Transverse colon (tissue), 4 donors: Measurements from ENCODE around the gene YLPM1. TPM values are rescaled to one million over a fixed set of nuclear protein-coding genes. Genes with fewer than 3 reads are reported as not detected.
A peak's percentile ranks its signal among the peaks of the same experiment; 100 is the strongest.

ENCODE experiments used
- DNase-seq: peaks from one replicate; pipeline ENCODE4 v3.0.0-alpha.2; 2019
- H3K27ac ChIP-seq, 4 donors: fragments of 200-600 bp; sonication (generic); 2 replicates each; pipeline ENCODE4 v1.5.1; 2016 to 2018; ENCODE audit warnings: inconsistent platforms in 4 of 4
- H3K27me3 ChIP-seq: fragments of 200-600 bp; sonication (generic); 2 replicates; pipeline ENCODE4 v1.5.1; 2017; ENCODE audit warnings: inconsistent platforms
- H3K36me3 ChIP-seq, 4 donors: fragments of 200-600 bp; sonication (generic); 2 replicates each; pipeline ENCODE4 v1.5.1; 2017 to 2019; ENCODE audit warnings: inconsistent platforms in 4 of 4
- H3K4me1 ChIP-seq, 4 donors: fragments of 200-600 bp; sonication (generic); 2 replicates each; pipeline ENCODE4 v1.5.1; 2017 to 2020; ENCODE audit warnings: inconsistent platforms in 4 of 4
- H3K4me3 ChIP-seq, 4 donors: fragments of 200-600 bp; sonication (generic); 1 replicate in 1 of 4; 2 replicates in 3 of 4; pipeline versions ENCODE4 v1.5.1 to v1.6.1; 2017 to 2019; ENCODE audit warnings: inconsistent platforms in 4 of 4
- H3K9me3 ChIP-seq, 2 donors: fragments of 200-600 bp; sonication (generic); 2 replicates each; pipeline ENCODE4 v1.5.1; 2017 to 2019; ENCODE audit warnings: inconsistent platforms in 2 of 2
- EP300 ChIP-seq: sonication (generic); formaldehyde crosslinking; IDR thresholded peaks from one replicate; pipeline ENCODE4 v1.6.1; 2017; ENCODE audit warnings: antibody characterized with exemption, low read depth
- POLR2A ChIP-seq: fragments of 450-650 bp; IDR thresholded peaks from one replicate; pipeline ENCODE4 v1.6.1; 2016; ENCODE audit warnings: antibody characterized with exemption, mild to moderate bottlenecking, moderate library complexity
- POLR2AphosphoS5 ChIP-seq, 3 donors: sonication (generic); formaldehyde crosslinking; IDR thresholded peaks; one replicate each; pipeline ENCODE4 v1.6.1; 2016; ENCODE audit warnings: antibody characterized with exemption in 3 of 3
- WGBS, 2 donors: methylation state at CpG; one replicate each; pipeline ENCODE4 v1.1.5; 2018; ENCODE audit warnings: low coverage in 1 of 2; 5-methylcytosine and 5-hydroxymethylcytosine counted together
- in situ Hi-C, 4 donors: fragments of 200-750 bp; cut with MboI; loops; one replicate each; pipeline versions ENCODE4 v1.15.0 to v1.15.1; 2017; ENCODE audit warnings: low sequenced_read_pairs in 3 of 4, low pct_ligation_motif_present in 1 of 4, low pct_unique_long_range_greater_than_20kb in 1 of 4
- intact Hi-C: fragments of 100-400 bp; cut with DNase I; formaldehyde crosslinking; loops from one replicate; pipeline ENCODE4 v1.15.1; 2023; ENCODE audit warnings: low total_unique reads
- total RNA-seq, 4 donors: library from RNA; depleted of rRNA; stranded (reverse); fragments of >200 nt; gene quantifications; one replicate each; pipeline ENCODE4 v1.1.0, GENCODE V29; 2016
- TF ChIP-seq, protein P1 (sequence below), 5 experiments: fragments of 200-600 bp in 3 of 5; fragments of 450-650 bp in 2 of 5; sonication (generic) in 3 of 5; IDR thresholded peaks; 1 replicate in 2 of 5; 2 replicates in 3 of 5; pipeline ENCODE4 v1.5.1; 2016 to 2017; ENCODE audit warnings: antibody characterized with exemption in 5 of 5, inconsistent platforms in 3 of 5, mild to moderate bottlenecking in 2 of 5, moderate library complexity in 1 of 5

The YLPM1 gene
- total RNA-seq, 4 donors from 2014 or later, result 26.1 to 62.4 (median 35.0) TPM

DNA sequence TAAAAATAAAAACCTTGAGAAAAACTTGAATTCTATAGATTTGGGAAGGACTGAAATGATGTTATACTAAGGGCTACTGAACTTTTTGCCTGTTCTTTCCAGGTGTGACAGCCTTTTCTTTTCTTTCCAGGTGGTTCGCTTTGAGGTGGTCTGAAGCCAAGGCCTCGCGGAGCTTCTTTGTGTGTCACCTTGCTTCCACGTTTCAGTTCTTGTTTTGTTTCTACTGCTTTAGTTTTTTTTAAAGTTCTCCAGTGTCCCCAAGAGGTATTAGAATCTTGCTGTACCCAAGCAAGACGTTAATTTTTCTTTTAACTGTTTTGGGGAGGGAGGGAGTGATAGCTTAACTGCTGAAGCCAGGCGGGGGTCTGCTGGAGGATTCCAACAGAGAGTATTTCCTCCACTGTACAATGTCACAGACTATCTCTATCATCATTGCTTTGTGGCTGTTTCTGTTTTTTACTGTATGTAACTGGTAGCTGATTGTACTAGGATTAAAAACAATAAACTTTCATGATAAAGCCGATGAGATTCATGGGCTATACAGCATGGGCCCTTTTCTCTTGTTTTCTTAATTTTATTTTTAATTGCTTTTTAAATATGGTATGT, 72.6 kb downstream of the YLPM1 start:
- Histone ChIP-seq H3K27me3 (no peaks in the 10 kb centered on the region), H3K27ac (peak overlapping the region in 2 of 4 donors; percentile 13 to 30), H3K9me3 (no peaks in the 10 kb centered on the region), H3K4me1 (peaks cover 0 to 16% (median 0%) of the 10 kb centered on the region in 4 donors), H3K36me3 (peaks cover 0 to 10% (median 2%) of the 10 kb centered on the region in 4 donors), H3K4me3 (no peak overlapping the region)
- no peak for DNase-seq
- TF ChIP-seq POLR2AphosphoS5 (IDR thresholded peaks at IDR 0.05), result no peak
- TF ChIP-seq, protein P1, sequence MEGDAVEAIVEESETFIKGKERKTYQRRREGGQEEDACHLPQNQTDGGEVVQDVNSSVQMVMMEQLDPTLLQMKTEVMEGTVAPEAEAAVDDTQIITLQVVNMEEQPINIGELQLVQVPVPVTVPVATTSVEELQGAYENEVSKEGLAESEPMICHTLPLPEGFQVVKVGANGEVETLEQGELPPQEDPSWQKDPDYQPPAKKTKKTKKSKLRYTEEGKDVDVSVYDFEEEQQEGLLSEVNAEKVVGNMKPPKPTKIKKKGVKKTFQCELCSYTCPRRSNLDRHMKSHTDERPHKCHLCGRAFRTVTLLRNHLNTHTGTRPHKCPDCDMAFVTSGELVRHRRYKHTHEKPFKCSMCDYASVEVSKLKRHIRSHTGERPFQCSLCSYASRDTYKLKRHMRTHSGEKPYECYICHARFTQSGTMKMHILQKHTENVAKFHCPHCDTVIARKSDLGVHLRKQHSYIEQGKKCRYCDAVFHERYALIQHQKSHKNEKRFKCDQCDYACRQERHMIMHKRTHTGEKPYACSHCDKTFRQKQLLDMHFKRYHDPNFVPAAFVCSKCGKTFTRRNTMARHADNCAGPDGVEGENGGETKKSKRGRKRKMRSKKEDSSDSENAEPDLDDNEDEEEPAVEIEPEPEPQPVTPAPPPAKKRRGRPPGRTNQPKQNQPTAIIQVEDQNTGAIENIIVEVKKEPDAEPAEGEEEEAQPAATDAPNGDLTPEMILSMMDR (IDR thresholded peaks at IDR 0.05), result no peak
- TF ChIP-seq POLR2A, result no peak
- TF ChIP-seq EP300, result no peak
- 82 to 85% methylated on average over 6 to 7 of the region's 7 CpGs for WGBS, 2 donors
- intact Hi-C loops (no loop called here), in situ Hi-C loops (no loop called here)

DNA sequence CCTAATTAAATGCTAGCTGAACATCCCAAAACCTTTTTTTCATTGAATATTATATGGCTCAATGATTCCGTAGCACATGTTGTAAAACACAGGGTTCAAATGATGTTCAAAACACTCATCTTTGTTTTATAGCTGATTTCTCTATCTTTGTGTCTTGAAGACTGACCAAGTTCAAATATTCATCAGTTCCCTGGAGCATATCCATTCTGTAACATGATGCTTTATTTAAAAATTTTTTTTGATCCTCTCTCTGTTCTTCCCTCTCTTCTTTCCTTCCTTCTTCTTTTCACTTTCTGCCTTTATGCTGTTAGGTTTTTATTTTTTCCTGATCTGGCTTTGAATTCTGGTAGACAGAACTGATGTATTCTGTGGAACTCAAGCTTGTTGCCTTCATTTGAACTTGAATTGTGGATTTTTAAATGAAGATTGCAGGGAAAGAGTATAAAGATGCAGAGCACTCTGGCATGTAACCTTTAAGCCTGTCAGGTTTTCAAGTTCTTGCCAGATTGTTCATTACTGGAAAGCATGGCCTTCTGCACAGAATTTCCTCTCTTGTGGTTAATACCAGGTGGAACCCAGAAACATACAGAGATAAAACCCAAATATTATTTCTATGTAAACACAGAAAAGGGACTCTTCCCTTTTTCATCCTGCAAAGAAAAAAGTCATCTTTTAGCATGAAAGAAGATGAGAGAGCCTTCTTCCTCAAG, 73.3 kb downstream of the YLPM1 start:
- TF ChIP-seq POLR2A (no peak), EP300 (no peak), POLR2AphosphoS5 (IDR thresholded peaks at IDR 0.05) (no peak)
- TF ChIP-seq, protein P1 (IDR thresholded peaks at IDR 0.05), result no peak
- Histone ChIP-seq H3K27me3 (no peaks in the 10 kb centered on the region), H3K4me1 (peaks cover 0 to 16% (median 0%) of the 10 kb centered on the region in 4 donors), H3K36me3 (peaks cover 0 to 3% (median 0%) of the 10 kb centered on the region in 4 donors), H3K4me3 (no peak overlapping the region), H3K9me3 (no peaks in the 10 kb centered on the region), H3K27ac (peak overlapping the region in 3 of 4 donors; percentile 13 to 36 (median 30))
- DNase-seq, result no peak
- 80 to 89% methylated on average over 1 of the region's 1 CpG for WGBS, 2 donors
- intact Hi-C loops (no loop called here), in situ Hi-C loops (no loop called here)

DNA sequence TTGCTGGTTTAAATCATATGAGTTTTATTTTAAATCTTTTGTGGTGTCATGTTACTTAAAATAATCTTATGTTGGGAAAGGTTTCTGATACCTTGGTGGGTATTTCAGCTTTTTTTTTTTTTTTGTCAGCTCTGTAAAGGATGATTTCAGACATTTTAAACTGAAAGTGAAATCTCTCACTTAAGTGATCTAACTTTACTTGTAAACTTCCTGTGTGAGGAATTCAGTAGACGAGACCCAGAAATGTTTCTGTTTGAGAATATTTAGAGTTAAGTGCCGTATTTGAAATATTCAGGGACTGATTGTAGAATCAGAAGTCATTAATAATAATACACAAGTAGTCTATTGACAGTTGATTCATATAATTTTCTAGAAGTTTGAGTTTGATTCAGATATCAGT, 75.0 kb downstream of the YLPM1 start:
- H3K27me3 ChIP-seq, result no peaks in the 10 kb centered on the region
- no peaks in the 10 kb centered on the region for H3K36me3 ChIP-seq
- peaks cover 0 to 16% (median 0%) of the 10 kb centered on the region in 4 donors for H3K4me1 ChIP-seq
- no peak for DNase-seq
- TF ChIP-seq, protein P1 (IDR thresholded peaks at IDR 0.05), result no peak
- no peak for TF ChIP-seq POLR2A
- TF ChIP-seq EP300, result no peak
- no peak for TF ChIP-seq POLR2AphosphoS5 (IDR thresholded peaks at IDR 0.05)
- H3K27ac ChIP-seq, result peak overlapping the region; percentile 9 to 71 (median 26)
- no peaks in the 10 kb centered on the region for H3K9me3 ChIP-seq
- no peak overlapping the region for H3K4me3 ChIP-seq
- intact Hi-C loops (no loop called here), in situ Hi-C loops (no loop called here)
- WGBS, 2 donors, result 46 to 51% methylated on average over 2 of the region's 2 CpGs

DNA sequence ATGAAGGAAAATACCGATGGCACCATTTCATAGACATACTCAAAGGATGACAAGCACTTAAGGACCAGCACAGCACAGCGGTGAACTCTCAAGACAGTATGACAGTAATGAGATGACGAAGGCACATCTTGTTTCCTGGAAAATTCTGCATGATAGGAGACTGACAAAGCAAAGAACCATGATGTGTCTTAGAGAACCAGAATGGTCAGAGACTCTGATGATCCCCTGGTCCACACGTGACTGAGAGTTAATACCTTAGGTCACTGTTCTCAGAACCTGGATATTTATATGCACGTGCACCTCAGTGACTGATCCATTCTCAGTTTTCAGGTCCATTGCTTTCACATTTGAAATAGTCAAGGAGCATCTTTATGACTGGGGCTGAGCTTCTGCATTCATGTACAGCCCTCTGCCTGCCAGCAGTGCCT, 77.5 kb downstream of the YLPM1 start:
- Histone ChIP-seq H3K9me3 (no peaks in the 10 kb centered on the region), H3K27me3 (no peaks in the 10 kb centered on the region), H3K27ac (no peak overlapping the region), H3K4me3 (no peak overlapping the region), H3K4me1 (peaks cover 0 to 15% (median 0%) of the 10 kb centered on the region in 4 donors), H3K36me3 (no peaks in the 10 kb centered on the region)
- in situ Hi-C loops, result no loop called here
- intact Hi-C loops, result no loop called here
- TF ChIP-seq, protein P1 (IDR thresholded peaks at IDR 0.05), result no peak
- TF ChIP-seq POLR2AphosphoS5 (IDR thresholded peaks at IDR 0.05), result no peak
- no peak for TF ChIP-seq EP300
- TF ChIP-seq POLR2A, result no peak
- no peak for DNase-seq
- WGBS, 2 donors, result 86% methylated on average over 5 of the region's 5 CpGs; no CpG with 5 or more reads in 1 of the 2 donors
